Activated CD4-positive, alpha-beta memory T cell treated with anti-CD3 and anti-CD28 coated beads for 36 hours (primary cell): Measurements from ENCODE around the gene ENTPD3. TPM values are rescaled to one million over a fixed set of nuclear protein-coding genes. Genes with fewer than 3 reads are reported as not detected.

ENCODE experiments used
- CTCF ChIA-PET: fragments of 350-600 bp; sonication (Branson Sonifier 250); formaldehyde crosslinking; loops from one replicate; lab custom pipeline; 2021; ENCODE audit warnings: antibody characterized with exemption, inconsistent platforms; lab: Charles Lee
- POLR2A ChIA-PET: fragments of 350-600 bp; sonication (Branson Sonifier 250); formaldehyde crosslinking; loops from one replicate; lab custom pipeline; 2021; ENCODE audit warnings: antibody characterized with exemption; lab: Charles Lee
- DNase-seq: peaks from one replicate; pipeline ENCODE4 v3.0.0-alpha.2; 2020
- H3K27ac Mint-ChIP-seq: one replicate; pipeline ENCODE4 v1.8.0; 2021; ENCODE audit warnings: mixed read lengths
- H3K27me3 Mint-ChIP-seq: one replicate; pipeline ENCODE4 v1.8.0; 2021; ENCODE audit warnings: mixed read lengths
- H3K36me3 Mint-ChIP-seq: one replicate; pipeline ENCODE4 v1.8.0; 2021; ENCODE audit warnings: mixed read lengths
- H3K4me1 Mint-ChIP-seq: one replicate; pipeline ENCODE4 v1.8.0; 2021; ENCODE audit warnings: low read depth, mixed read lengths
- H3K4me3 Mint-ChIP-seq: one replicate; pipeline ENCODE4 v1.8.0; 2021; ENCODE audit warnings: mild to moderate bottlenecking, mixed read lengths
- H3K9me3 Mint-ChIP-seq: one replicate; pipeline ENCODE4 v1.8.0; 2021; ENCODE audit warnings: mixed read lengths
- intact Hi-C: fragments of 100-400 bp; cut with micrococcal nuclease; formaldehyde crosslinking; loops from one replicate; pipeline ENCODE4 v1.15.1; 2023
- total RNA-seq, 2 experiments: library from RNA; stranded (reverse); gene quantifications; one replicate each; pipeline ENCODE4 v1.2.3, GENCODE V29; 2021

The ENTPD3 gene
- total RNA-seq, 2 experiments from 2014 or later: not detected

DNA sequence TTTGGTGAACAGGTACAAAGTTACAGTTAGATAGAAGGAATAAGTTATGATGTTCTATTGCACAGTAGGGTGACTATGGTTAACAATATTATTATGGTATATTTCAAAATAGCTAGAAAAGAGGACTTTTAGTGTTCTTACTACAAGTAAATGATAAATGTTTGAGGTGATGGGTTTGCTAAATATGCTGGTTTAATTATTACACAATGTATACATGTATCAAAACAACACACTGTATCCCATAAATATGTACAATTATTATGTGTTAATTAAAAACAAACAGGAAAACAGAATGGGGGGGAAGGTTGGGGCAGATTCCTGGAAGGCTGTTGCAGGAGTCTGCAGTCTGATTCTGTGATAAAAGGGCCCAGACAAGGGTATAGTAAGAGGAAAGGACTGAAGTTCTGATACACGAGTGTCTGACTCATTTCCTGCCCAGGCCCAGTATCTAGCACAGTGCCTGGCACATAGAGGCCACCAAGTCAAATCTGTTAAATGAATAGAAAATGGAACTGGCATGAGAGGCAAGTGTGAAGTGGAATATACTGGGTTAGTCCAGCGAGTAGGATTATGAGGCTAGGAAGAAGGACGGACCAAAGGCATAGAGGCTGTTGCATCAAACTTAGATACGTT is 7.2 kb upstream of the ENTPD3 start:
- CTCF ChIA-PET: interaction anchor here (1.0 kb wide), 1 partner anchor 9 kb away, joined by 3 read pairs; no protein-coding TSS in a partner anchor
- intact Hi-C loops: no loop called here
- Mint-ChIP-seq H3K9me3 (peaks cover 14% of the 10 kb centered on the region), H3K4me3 (no peak overlapping the region), H3K27ac (no peak overlapping the region), H3K4me1 (peaks cover 5% of the 10 kb centered on the region), H3K36me3 (peaks cover 4% of the 10 kb centered on the region), H3K27me3 (no peaks in the 10 kb centered on the region)
- POLR2A ChIA-PET: no interaction called here
- no peak for DNase-seq

DNA sequence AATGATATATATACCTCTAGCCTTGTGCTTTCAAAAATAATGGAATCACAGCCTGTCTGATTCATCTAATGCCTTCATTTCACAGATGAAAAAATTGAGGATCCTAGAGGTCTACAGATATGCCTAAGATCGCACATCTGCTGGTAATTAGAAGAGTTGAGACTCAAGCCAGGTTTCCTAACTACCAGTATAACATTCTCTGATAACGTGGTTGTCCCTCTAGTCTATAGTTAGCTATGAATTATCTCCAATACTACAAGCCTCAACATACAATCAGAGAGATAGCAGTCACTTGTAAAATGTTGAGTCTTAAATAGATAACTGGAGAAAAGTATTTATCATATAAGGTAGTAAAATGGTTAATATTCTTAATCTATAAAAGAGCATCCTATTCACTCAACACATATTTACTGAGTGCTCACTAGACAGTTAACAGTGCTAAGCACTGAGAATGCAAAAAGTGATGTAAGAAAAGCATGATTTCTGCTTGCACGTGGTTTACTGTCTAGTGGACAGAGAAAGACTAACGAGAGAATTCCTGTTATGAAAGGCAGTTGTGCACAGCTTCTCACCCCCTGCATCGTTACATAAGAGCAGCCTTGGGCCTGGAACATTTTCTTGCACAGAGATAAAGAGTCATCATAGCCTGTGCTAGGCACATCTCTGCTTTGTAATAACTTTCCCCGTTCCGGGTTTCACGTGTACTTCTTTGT is 4.9 kb upstream of the ENTPD3 start:
- Mint-ChIP-seq H3K27ac (no peak overlapping the region), H3K4me1 (peaks cover 11% of the 10 kb centered on the region), H3K4me3 (no peak overlapping the region), H3K36me3 (peaks cover 4% of the 10 kb centered on the region), H3K9me3 (peaks cover 5% of the 10 kb centered on the region), H3K27me3 (peaks cover 7% of the 10 kb centered on the region)
- DNase-seq: no peak
- intact Hi-C loops: no loop called here
- ChIA-PET POLR2A (no interaction called here), CTCF (interaction anchor here (0.5 kb wide), 1 partner anchor 11 kb away, joined by 3 read pairs; no protein-coding TSS in a partner anchor)

DNA sequence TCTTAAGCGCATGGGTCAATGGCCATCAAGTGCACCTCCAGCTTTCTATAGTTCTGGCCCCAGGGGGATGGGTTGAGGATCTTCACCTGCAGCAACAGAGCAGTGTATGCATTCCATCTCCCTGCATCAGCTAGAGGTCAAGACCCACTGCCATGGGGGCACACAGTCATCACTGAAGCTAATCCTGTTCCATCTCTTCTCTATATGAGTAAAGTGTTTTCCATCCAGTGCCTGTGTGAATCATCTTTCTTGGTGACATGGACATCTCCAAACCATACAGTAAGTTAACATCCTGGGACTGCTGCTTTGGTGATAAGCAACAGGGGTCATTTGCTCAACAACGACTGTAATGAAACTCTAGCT is 4.4 kb upstream of the ENTPD3 start:
- no peak for DNase-seq
- Mint-ChIP-seq H3K27ac (no peak overlapping the region), H3K36me3 (peaks cover 4% of the 10 kb centered on the region), H3K4me1 (peaks cover 16% of the 10 kb centered on the region), H3K9me3 (peaks cover 5% of the 10 kb centered on the region), H3K27me3 (peaks cover 10% of the 10 kb centered on the region), H3K4me3 (no peak overlapping the region)
- POLR2A ChIA-PET: no interaction called here
- intact Hi-C loops: no loop called here
- CTCF ChIA-PET: no interaction called here

DNA sequence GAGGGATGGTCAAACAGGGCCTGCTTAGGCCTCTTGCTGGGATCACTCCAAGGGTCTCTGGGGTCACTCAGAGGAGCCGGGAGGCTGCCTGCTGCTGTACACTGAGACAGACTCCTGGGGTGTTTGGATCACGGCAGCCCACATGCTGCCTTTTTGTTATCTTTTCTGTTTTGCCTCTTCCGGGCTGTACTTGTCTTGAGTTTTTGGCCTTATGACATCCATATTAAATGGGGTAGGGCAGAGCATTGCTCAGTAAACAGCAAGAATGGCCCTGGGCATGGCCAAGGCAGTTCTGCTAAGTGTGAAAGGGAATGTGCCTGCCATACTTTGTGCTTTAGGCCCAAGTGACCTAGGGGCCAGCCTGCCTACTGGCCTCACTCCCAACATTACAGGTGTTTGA is 771 bp upstream of the ENTPD3 start:
- intact Hi-C loops: loop anchor here (2.0 kb wide), 1 partner anchor 49 kb away; no protein-coding TSS in a partner anchor
- ChIA-PET CTCF (no interaction called here), POLR2A (no interaction called here)
- H3K27ac Mint-ChIP-seq: no peak overlapping the region
- no peak overlapping the region for H3K4me3 Mint-ChIP-seq
- H3K27me3 Mint-ChIP-seq: peaks cover 27% of the 10 kb centered on the region
- H3K36me3 Mint-ChIP-seq: no peaks in the 10 kb centered on the region
- no peak for DNase-seq
- H3K9me3 Mint-ChIP-seq: no peaks in the 10 kb centered on the region
- H3K4me1 Mint-ChIP-seq: peaks cover 12% of the 10 kb centered on the region

DNA sequence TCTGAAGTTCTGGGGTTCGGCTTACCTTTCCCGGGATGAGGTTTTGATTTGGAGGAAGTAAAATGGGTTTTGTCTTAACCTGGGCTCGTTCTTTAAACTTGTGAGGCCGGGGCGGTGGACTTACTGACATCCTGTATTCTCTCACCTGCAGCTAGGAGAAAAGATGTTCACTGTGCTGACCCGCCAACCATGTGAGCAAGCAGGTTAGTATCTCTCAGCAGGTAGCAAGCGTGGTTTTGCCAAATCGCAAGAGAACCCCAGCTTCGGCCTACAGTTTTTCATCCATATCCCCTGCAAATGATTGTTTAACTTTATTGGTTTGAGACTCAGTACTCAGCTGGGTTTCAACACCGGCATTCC is 891 bp downstream of the ENTPD3 start:
- H3K4me3 Mint-ChIP-seq: no peak overlapping the region
- CTCF ChIA-PET: interaction anchor here (1.2 kb wide), 1 partner anchor 8 kb away, joined by 5 read pairs; no protein-coding TSS in a partner anchor
- intact Hi-C loops: loop anchor here (2.0 kb wide), 1 partner anchor 51 kb away; no protein-coding TSS in a partner anchor

DNA sequence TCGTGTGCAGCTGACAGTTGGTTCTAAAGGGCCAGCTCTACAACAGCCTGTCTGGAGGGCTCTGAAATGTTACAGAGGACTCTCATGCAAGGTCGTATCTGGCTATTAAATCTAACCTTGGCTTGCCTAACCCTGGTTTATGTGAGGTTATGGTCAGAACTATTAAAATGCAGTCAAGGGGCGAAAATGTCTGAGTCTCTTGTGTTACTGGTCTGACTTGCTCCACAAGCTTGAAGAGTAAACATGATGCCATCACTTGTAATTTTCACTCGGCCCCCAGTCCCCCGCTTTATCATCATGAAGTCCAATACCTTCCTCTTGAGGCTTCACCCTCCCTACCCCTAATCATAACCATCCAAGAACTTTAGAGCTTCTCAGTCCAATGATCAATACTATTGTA is 9.4 kb downstream of the ENTPD3 start:
- Mint-ChIP-seq H3K9me3 (peaks cover 5% of the 10 kb centered on the region), H3K27ac (no peak overlapping the region), H3K4me1 (no peaks in the 10 kb centered on the region), H3K4me3 (no peak overlapping the region), H3K27me3 (no peaks in the 10 kb centered on the region), H3K36me3 (no peaks in the 10 kb centered on the region)
- POLR2A ChIA-PET: no interaction called here
- intact Hi-C loops: no loop called here
- DNase-seq: no peak
- CTCF ChIA-PET: interaction anchor here (1.0 kb wide), 1 partner anchor 9 kb away, joined by 5 read pairs; the partner anchor contains the start of gene ENTPD3

More for the DNA sequence above, 891 bp downstream of the ENTPD3 start:
- Mint-ChIP-seq H3K4me1 (peaks cover 12% of the 10 kb centered on the region), H3K27ac (no peak overlapping the region), H3K27me3 (peaks cover 27% of the 10 kb centered on the region), H3K9me3 (no peaks in the 10 kb centered on the region), H3K36me3 (no peaks in the 10 kb centered on the region)
- no peak for DNase-seq
- POLR2A ChIA-PET: interaction anchor here (1.2 kb wide), 1 partner anchor 70 kb away, joined by 3 read pairs; no protein-coding TSS in a partner anchor

DNA sequence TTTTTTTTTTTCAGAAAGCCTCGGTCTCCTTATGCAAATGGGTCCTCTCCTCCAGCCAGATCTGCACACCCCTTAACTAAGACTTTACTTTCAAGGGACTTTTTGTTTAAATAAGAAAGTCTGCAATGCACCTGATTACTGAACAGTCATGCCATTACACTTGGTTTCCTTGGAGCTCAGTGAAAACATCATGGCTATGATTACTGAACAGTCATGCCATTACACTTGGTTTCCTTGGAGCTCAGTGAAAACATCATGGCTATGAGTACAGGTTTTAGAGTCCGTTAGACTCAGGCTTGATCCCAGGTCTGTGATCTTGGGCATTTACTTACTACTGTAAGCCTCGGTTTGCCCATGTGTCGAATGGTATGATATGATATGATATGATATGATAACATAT is 10.1 kb downstream of the ENTPD3 start:
- H3K4me3 Mint-ChIP-seq: no peak overlapping the region
- CTCF ChIA-PET: no interaction called here
- H3K4me1 Mint-ChIP-seq: no peaks in the 10 kb centered on the region
- H3K9me3 Mint-ChIP-seq: peaks cover 5% of the 10 kb centered on the region
- intact Hi-C loops: no loop called here
- no peak for DNase-seq
- POLR2A ChIA-PET: no interaction called here
- H3K36me3 Mint-ChIP-seq: no peaks in the 10 kb centered on the region
- no peaks in the 10 kb centered on the region for H3K27me3 Mint-ChIP-seq
- H3K27ac Mint-ChIP-seq: no peak overlapping the region

DNA sequence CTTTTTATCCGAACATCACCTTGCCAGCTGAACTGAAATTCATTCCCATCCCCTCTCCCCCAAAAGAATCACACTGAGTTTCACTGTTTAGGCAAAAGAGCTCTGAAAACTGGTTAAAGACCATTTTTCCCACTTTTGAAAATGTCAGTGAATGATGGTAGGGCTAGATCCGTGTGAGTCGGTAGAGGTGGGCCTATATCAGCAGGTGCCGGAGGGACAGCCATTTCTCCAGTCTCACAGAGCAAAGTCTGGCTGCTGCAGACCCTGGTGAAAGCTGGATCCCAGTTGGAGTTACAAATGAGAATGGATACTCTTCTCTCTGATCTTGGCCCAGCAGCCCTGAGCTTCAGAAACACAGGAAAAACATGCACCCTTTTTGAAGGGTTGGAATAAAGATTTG is 10.9 kb downstream of the ENTPD3 start:
- Mint-ChIP-seq H3K4me1 (no peaks in the 10 kb centered on the region), H3K9me3 (peaks cover 5% of the 10 kb centered on the region), H3K27me3 (no peaks in the 10 kb centered on the region), H3K4me3 (no peak overlapping the region), H3K27ac (no peak overlapping the region), H3K36me3 (no peaks in the 10 kb centered on the region)
- intact Hi-C loops: no loop called here
- CTCF ChIA-PET: no interaction called here
- DNase-seq: no peak
- POLR2A ChIA-PET: no interaction called here

DNA sequence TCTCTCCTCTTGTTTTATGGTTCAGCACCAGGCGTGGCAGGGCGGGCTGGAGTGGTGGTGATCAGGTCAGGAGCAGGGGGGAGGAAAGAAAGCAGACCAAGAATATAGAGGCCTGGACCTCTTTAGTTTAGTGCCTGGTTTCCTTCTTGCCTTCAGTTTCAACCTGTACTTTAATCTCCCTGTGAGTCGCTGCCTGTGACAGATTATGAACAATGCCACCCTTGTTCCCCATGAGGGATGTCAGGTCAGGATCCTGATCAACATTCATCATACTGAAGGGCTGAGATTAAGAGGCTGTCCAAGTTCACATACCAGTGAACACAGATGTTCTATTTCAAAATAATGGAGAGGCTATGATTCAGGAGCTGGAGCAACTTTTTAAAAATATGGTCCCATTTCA is 11.4 kb downstream of the ENTPD3 start:
- H3K27me3 Mint-ChIP-seq: no peaks in the 10 kb centered on the region
- intact Hi-C loops: no loop called here
- CTCF ChIA-PET: interaction anchor here (0.8 kb wide), 1 partner anchor 72 kb away, joined by 3 read pairs; no protein-coding TSS in a partner anchor

DNA sequence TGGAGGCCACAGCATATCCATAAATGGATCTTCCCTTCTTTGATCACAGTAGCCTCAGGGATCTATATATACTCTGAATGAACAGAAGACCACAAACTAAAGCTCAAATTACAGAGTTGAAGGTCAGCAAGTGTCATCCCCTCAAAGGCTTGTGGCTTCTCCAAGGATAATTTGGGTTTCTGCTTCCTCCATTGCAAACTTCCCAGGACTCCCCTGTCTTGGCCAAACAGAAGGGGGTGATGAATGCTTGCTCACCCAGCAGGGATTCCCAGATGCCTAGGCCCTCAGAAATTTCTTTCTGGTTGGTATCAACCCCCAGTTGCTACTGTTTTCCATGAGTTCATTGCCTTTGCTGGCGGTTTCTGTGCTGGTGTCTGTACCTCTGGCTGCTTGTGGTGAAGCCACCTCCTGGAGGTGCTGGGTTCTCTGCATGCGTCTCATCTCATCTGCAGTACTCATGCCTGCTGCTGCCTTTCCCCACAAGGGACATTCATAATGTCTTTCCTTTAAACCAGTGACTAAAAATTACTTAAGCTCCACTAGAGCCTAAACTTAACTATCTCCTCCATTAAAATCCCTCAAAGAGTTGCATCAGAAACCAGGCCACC is 17.7 kb downstream of the ENTPD3 start:
- CTCF ChIA-PET: no interaction called here

More for the DNA sequence above, 11.4 kb downstream of the ENTPD3 start:
- no peaks in the 10 kb centered on the region for H3K36me3 Mint-ChIP-seq
- no peaks in the 10 kb centered on the region for H3K4me1 Mint-ChIP-seq
- H3K27ac Mint-ChIP-seq: no peak overlapping the region
- peaks cover 5% of the 10 kb centered on the region for H3K9me3 Mint-ChIP-seq
- no peak overlapping the region for H3K4me3 Mint-ChIP-seq
- POLR2A ChIA-PET: no interaction called here
- DNase-seq: no peak

DNA sequence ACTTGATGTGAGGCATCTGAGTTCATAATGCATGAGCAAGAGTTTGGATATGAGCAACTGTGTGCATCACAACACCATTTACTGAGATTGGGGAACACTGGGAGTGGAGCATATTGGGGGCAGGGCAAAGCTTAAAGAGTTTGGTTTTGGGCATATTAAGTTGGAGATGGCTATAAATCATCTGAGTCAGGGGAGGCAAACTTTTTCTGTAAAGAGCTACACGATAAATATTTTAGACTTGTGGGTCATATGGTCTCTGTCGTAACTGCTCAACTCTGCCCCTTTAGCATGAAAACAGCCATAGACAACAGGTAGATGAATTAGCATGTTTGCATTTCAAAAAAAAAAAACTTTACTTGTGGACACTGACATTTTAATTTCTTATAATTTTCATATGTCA is 20.0 kb downstream of the ENTPD3 start:
- no peak for DNase-seq
- CTCF ChIA-PET: no interaction called here
- Mint-ChIP-seq H3K36me3 (no peaks in the 10 kb centered on the region), H3K4me1 (no peaks in the 10 kb centered on the region), H3K27ac (no peak overlapping the region), H3K4me3 (no peak overlapping the region), H3K9me3 (no peaks in the 10 kb centered on the region), H3K27me3 (peaks cover 3% of the 10 kb centered on the region)
- POLR2A ChIA-PET: no interaction called here
- intact Hi-C loops: no loop called here

More for the DNA sequence above, 17.7 kb downstream of the ENTPD3 start:
- H3K4me1 Mint-ChIP-seq: no peaks in the 10 kb centered on the region
- H3K27me3 Mint-ChIP-seq: peaks cover 3% of the 10 kb centered on the region
- H3K27ac Mint-ChIP-seq: no peak overlapping the region
- H3K36me3 Mint-ChIP-seq: no peaks in the 10 kb centered on the region
- POLR2A ChIA-PET: no interaction called here
- no peaks in the 10 kb centered on the region for H3K9me3 Mint-ChIP-seq
- no peak for DNase-seq
- no peak overlapping the region for H3K4me3 Mint-ChIP-seq
- intact Hi-C loops: no loop called here

DNA sequence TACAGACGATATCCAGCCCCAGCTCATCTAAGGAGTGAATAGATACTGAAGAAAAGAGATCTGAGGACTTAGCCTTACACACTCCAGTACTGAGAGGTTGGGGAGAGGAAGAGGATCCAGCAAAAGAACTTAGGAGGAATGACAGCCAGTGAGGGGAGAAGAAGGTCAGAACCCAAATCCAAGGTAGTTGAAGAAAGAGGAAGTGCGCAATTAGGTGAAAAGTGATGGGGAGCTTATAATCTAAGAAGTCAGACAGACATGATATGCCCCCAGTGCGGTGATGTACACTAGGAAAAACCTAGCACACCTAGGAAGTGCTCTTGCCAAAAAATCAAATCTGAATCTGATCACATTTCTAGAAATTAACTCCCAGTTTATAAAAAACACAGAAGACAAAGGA is 20.6 kb downstream of the ENTPD3 start:
- no peak overlapping the region for H3K4me3 Mint-ChIP-seq
- no peaks in the 10 kb centered on the region for H3K9me3 Mint-ChIP-seq
- CTCF ChIA-PET: no interaction called here
- POLR2A ChIA-PET: no interaction called here
- no peaks in the 10 kb centered on the region for H3K4me1 Mint-ChIP-seq
- no peak for DNase-seq
- no peak overlapping the region for H3K27ac Mint-ChIP-seq
- H3K27me3 Mint-ChIP-seq: peaks cover 3% of the 10 kb centered on the region
- H3K36me3 Mint-ChIP-seq: no peaks in the 10 kb centered on the region
- intact Hi-C loops: no loop called here
